HG03045 (cell line): ENCODE measurements around the gene TCF3.

Source experiments
- ATAC-seq: cut with Tn5 transposase; IDR thresholded peaks from one replicate; pipeline ENCODE4 v1.9.1; 2021; ENCODE audit warnings: mild to moderate bottlenecking, moderate library complexity; ENCODE audit not compliant: unreplicated experiment

TCF3 gene

GRCh38 chr19:1631557-1632100, 20.8 kb downstream of the TCF3 start:
- no peak for ATAC-seq

GRCh38 chr19:1630811-1631210, 21.6 kb downstream of the TCF3 start:
- no peak for ATAC-seq

- no peak for ATAC-seq
Observed at GRCh38 chr19:1630012-1630411, 22.4 kb downstream of the TCF3 start.

- no peak for ATAC-seq
Observed at GRCh38 chr19:1629256-1629808, 23.1 kb downstream of the TCF3 start.

GRCh38 chr19:1627194-1627593, 25.2 kb downstream of the TCF3 start:
- no peak for ATAC-seq

- no peak for ATAC-seq
Observed at GRCh38 chr19:1626417-1627010, 25.9 kb downstream of the TCF3 start.

- no peak for ATAC-seq
Observed at GRCh38 chr19:1624458-1624857, 28.0 kb downstream of the TCF3 start.

- no peak for ATAC-seq
Observed at GRCh38 chr19:1622541-1622940, 29.9 kb downstream of the TCF3 start.

GRCh38 chr19:1622007-1622406, 30.4 kb downstream of the TCF3 start:
- ATAC-seq = no peak

GRCh38 chr19:1621574-1621973, 30.8 kb downstream of the TCF3 start:
- ATAC-seq = no peak

GRCh38 chr19:1621021-1621420, 31.4 kb downstream of the TCF3 start:
- no peak for ATAC-seq

GRCh38 chr19:1620502-1620901, 31.9 kb downstream of the TCF3 start:
- no peak for ATAC-seq

- no peak for ATAC-seq
Observed at GRCh38 chr19:1619703-1620102, 32.7 kb downstream of the TCF3 start.

- ATAC-seq = no peak
Observed at GRCh38 chr19:1619094-1619439, 33.3 kb downstream of the TCF3 start.

GRCh38 chr19:1618157-1619093, 34.0 kb downstream of the TCF3 start:
- no peak for ATAC-seq

GRCh38 chr19:1616875-1617274, 35.5 kb downstream of the TCF3 start:
- no peak for ATAC-seq

GRCh38 chr19:1616396-1616795, 36.0 kb downstream of the TCF3 start:
- no peak for ATAC-seq

- ATAC-seq = no peak
Observed at GRCh38 chr19:1615156-1615765, 37.2 kb downstream of the TCF3 start.

GRCh38 chr19:1613808-1614570, 38.4 kb downstream of the TCF3 start:
- ATAC-seq = no peak

GRCh38 chr19:1613146-1613545, 39.3 kb downstream of the TCF3 start:
- no peak for ATAC-seq
